H4 (cell line): ENCODE results near the gene KCTD13. TPM values are rescaled to one million over a fixed set of nuclear protein-coding genes. Genes with fewer than 3 reads are reported as not detected.
"Not testable (repeated sequence)": the region's sequence is repeated elsewhere in the genome, so short reads cannot be mapped to it uniquely, and the experiment has no call there.

Experiments
- DNase-seq: peaks from one replicate; pipeline ENCODE4 v3.0.0-alpha.2; 2015; ENCODE audit warnings: low spot score
- total RNA-seq: library from RNA; depleted of rRNA; stranded (reverse); fragments of >200 nt; shearing (Covaris generic); gene quantifications from 2 replicates; pipeline ENCODE4 v1.2.3, GENCODE V29; 2014; rRNA removed

Gene KCTD13, protein sequence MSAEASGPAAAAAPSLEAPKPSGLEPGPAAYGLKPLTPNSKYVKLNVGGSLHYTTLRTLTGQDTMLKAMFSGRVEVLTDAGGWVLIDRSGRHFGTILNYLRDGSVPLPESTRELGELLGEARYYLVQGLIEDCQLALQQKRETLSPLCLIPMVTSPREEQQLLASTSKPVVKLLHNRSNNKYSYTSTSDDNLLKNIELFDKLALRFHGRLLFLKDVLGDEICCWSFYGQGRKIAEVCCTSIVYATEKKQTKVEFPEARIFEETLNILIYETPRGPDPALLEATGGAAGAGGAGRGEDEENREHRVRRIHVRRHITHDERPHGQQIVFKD
- 3.3 and 7.4 TPM in 2 replicates for total RNA-seq

DNA sequence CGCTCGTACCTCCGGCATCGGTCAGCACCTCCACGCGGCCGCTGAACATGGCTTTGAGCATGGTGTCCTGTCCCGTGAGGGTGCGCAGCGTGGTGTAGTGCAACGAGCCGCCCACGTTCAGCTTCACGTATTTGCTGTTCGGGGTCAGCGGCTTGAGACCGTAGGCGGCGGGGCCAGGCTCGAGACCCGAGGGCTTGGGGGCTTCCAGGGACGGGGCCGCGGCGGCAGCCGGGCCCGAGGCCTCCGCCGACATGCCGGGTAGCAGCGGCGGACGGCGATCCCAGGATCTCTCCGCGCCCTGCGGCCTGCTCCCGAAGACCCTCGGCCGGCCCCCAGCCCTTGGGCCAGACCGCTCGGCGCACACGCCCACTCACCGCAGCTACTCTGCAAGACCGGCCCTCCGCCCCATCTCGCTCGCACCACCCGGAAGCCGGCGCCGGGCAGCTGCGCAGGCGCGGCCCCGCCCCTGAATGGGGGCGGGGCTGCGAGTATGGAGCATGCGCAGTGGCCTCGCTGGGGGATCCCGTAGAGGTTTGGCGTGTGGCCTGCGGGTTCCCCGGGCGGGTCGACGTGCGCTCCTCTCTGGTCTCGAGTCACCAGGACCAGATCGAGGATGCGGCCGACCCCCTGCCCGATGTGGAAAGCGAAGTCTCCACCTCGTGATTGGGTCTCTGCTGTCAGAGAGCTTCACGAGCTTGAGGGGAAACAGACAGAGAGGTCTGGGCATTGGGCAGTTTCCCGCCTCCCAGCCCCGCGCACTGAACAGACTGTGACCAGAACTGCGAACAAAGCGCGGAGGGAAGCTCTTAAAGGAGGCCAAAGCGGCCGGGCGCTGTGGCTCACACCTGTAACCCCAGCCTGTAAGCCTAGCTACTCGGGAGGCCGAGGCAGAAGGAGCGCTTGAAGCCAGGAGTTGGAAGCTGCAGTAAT lies at the start of gene KCTD13:
KCTD13 (minus strand) TSS at position 446 of the 930 bp plus-strand sequence; CDS start at position 253, 193 bp downstream.
- peak; percentile 53 for DNase-seq

DNA sequence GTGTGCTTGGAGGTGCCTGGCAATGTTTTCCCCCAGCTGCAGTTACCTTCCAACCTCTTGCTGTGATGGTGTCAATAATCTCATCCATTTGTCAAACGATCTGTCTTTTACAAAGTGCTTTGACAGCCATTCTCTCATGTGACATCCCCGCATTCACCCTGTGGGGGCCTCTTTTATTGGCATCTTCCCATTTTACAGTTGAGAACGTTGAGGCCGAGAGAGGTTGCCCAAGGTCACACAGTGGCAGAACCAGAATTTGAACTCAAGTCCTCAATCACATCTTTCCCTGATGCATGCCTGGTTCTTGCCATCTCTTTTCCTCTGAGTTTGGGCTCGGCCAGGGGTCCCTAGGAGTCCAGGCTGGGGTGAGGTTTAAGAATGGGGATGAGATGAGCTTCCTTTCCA lies 49.1 kb upstream of the KCTD13 start:
- DNase-seq, result no peak

DNA sequence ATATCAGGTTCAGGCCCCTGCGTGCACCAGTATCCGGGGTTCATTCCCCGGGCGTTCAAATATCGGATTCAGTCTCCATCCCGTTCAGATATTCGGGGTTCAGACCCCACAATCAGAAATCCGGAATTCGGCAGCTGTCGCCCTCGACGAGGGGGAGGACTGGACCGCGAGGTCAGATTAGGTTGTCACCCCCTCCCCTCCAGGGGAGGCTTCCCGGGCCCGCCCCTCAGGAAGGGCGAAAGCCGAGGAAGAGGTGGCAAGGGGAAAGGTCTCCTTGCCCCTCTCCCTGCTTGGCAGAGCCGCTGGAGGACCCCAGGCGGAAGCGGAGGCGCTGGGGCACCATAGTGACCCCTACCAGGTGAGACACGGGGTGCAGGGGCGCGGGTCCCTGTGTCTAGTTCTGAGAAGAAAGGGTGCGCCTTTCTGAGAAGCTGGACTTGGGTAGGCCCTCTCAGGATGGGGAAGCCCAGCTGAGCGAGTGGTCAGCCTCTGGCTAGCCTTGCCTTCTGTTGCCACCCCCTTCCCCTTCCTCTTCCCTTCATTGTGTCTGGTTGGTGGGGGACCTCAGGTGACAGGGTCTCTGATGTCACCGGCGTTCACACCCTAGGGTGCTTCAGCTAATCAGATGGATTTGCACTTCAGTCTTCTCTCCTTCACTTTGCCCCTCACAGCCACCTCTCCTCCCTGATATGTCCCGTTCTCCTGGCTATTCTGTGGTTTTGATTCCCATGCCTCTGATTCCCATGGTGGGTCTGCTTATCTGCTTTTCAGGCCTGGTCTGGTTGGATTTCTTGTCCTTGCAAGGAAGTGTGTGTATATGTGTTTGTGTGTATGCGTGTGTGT lies 48.5 kb upstream of the KCTD13 start:
- no peak for DNase-seq

DNA sequence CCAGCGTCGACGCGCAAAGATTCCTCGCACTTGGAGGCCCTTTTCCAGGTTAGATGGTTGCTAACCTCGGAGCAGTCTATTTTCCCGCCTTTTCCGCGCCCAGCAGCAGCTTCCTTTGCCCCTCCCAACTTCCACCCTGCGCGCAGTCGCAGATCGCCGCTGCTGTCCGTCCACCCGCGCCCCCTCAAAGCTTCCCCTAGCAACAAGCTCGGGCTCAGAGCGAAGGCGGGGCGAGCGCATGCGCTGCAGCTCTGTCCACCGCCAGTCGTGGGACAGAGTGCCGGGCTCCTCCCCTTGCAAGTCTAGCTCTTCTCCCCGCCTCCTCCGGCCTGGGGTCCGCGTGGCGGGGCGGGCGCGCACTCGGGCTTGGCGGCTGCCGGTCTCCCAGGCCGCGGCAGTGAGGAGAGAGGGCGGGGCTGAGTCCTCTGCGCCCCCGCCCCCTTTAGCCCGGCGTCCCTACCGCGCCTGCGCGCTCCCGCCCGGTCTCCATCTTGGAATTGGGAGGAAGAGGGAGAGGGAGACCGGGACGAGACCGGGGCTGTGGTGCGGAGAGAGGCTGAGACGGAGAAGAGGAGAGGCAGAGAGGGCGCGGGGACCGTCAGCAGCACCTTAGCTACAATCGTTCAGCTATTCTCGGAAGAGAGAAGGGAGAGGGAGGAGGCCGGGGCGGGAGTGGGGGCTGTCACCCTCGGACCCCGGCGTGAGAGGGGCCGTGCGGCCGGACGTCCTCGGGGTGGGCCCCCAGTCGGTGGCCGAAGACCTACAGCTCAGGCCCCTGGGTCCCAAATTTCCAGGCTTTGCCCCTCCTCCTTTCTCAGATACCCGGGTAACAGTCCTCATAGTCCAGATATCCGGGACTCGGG lies 47.6 kb upstream of the KCTD13 start, which contains the start of gene TAOK2:
TAOK2 (plus strand) TSS at position 485 of the 863 bp plus-strand sequence. CDS start 3,905 bp downstream, outside the sequence.
- DNase-seq, result peak; percentile 97

- DNase-seq, result no peak
Measured at GRCh38 chr16:29972992-29973383, 47.0 kb upstream of the KCTD13 start.

DNA sequence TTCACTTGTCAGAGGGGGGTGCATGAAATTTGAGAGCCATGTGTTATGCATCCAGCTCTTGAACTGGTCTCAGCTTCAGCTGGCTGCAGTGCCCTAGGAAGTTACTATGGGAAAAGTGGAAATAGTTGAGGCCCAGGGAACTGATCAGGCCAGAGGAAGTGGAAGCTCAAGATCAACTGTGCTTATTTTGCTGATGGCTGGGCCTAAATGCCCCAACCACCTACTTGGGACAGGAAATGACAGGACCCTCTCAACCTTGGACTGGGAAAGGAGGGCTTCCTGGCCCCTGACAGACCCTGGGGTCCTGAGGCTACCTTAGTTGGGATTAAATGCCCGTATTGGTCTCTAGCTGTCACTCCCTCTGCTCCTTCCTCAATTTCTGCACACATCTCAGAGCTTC lies 46.5 kb upstream of the KCTD13 start:
- DNase-seq, result peak; percentile 1

DNA sequence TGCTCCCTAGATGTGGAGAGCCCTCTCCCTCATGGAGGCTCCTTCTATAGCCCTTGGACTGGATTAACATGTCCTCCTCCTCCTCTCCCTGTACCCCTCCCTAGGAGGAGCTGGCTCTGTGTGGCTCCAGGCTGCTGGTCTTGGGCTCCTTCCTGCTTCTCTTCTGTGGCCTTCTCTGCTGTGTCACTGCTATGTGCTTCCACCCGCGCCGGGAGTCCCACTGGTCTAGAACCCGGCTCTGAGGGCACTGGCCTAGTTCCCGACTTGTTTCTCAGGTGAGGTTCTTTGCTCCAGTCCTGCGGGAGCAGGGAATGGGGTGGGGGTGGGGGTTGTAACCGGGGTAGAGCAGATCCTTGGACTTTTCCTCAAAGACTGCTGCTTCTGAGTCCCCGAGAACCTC lies 45.3 kb upstream of the KCTD13 start:
- DNase-seq, result no peak

GRCh38 chr16:29968205-29968604 lies 42.2 kb upstream of the KCTD13 start:
- DNase-seq, result no peak

GRCh38 chr16:29963021-29963743 lies 37.2 kb upstream of the KCTD13 start:
- DNase-seq, result no peak

DNA sequence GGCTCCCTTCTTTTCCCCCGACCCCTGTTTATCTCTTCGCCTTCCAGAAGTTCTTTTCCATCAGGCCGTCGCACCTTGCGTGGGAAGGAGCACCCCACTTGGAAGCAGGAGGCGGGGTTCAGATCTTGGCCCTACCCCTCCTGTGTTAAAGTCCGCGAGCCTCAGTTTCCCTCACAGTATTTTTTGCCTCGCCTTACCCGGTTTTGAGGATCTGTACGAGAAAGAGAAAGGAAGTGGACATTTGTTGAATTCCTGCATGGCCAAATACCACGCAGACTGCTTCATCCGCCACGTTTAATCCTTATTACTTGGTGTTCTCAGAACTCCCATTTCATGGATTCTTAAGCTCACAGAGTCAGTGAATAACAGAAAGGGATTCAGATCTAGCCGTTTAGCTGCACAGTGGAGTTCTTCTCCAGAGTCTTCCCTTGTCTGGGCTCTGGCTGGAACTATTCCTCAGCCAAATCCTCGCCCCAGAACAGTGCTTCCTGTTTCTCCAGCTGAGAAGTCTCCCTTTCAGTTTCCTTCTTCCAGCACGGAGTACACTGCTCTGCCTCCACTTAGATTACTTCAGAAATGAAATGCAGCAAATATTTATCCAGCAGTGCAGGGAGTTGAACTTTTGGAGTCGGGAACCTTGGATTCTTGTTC lies 36.4 kb upstream of the KCTD13 start:
- no peak for DNase-seq

DNA sequence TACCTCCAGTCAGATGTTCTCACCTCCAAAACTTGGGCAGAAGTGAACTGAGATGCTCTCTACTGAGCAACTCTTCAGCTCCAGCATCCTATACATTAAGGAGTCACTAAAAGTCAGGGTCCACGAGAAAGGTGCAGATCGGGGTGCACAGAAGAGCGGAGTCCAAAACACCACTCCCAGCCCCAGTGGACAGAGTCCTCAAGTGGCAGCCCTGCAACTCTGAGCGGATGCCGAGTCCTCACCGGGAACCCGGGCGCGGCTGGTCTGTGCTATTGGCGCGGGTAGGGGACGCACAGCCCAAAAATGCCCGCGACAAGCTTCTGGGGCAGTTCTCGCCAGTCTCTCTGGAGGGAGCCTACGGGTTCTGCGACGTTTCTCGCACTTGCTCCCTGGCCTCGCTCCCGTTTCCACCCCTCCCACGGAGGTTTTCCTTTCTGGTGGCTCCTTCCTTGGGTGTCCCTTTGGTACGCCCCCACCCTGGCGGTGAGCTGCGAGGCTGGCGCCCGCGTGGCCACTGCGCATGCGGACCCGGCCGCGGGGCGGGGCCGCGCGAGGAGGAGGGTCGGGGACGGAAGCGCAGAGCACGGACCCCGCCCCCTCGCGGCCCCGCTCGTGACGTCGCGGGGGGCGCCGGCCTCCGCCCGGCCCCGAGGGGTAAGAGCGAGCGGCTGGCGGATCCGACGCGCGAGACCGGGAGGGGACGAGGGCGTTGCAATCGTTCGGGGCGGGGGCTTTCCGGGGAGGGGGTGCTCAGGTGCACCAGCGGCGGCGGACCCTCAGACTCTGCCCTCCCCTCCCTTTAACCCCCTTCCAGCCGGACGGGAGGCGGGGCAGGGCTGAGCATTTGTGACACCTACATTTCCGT lies 35.7 kb upstream of the KCTD13 start, which contains the start of gene TMEM219:
TMEM219 (plus strand) TSS at position 601 of the 865 bp plus-strand sequence. CDS start 1,065 bp downstream, outside the sequence.
- peak; percentile 73 for DNase-seq

GRCh38 chr16:29961127-29961478 lies 35.1 kb upstream of the KCTD13 start:
- DNase-seq, result no peak

DNA sequence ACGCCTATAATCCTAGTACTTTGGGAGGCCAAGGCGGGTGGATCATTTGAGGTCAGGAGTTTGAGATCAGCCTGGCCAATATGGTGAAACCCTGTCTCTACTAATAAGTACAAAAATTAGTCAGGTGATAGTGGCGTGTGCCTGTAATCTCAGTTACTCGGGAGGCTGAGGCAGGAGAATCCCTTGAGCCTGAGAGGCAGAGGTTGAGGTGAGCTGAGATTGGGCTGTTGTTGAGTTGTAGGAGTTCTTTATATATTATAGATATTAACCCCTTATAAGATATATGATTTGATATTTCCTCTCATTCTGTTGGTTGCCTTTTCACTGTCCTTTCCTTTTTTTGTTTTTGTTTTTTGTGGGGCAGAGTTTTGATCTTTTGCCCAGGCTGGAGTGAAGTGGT lies 33.8 kb upstream of the KCTD13 start:
- not testable (repeated sequence) for DNase-seq

DNA sequence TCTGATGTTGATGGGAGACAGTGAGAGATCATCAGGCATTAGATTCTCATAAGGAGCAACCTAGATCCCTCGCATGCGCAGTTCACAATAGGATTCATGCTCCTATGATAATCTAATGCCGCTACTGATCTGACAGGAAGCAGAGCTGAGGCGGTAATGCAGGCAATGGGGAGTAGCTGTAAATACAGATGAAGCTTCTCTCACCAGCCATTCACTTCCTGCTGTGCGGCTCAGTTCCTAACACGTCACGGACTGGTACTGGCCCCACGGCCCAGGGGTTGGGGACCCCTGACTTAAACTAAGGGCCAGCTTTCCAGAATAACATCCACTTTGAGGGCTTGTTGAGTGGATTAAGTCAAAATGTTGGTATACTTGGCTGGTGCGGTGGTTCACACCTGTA lies 33.3 kb upstream of the KCTD13 start:
- no peak for DNase-seq

GRCh38 chr16:29958756-29959155 lies 32.7 kb upstream of the KCTD13 start:
- no peak for DNase-seq

GRCh38 chr16:29951625-29952365 lies 25.8 kb upstream of the KCTD13 start:
- no peak for DNase-seq

- DNase-seq, result no peak
Measured at GRCh38 chr16:29950806-29951461, 24.9 kb upstream of the KCTD13 start.
